GM21723 (cell line): ENCODE measurements around the gene CNTN4.

ENCODE experiments used
- ATAC-seq: cut with Tn5 transposase; IDR thresholded peaks from one replicate; pipeline ENCODE4 v1.9.1; 2021; ENCODE audit warnings: mild to moderate bottlenecking, moderate library complexity; ENCODE audit not compliant: unreplicated experiment

The CNTN4 gene

DNA sequence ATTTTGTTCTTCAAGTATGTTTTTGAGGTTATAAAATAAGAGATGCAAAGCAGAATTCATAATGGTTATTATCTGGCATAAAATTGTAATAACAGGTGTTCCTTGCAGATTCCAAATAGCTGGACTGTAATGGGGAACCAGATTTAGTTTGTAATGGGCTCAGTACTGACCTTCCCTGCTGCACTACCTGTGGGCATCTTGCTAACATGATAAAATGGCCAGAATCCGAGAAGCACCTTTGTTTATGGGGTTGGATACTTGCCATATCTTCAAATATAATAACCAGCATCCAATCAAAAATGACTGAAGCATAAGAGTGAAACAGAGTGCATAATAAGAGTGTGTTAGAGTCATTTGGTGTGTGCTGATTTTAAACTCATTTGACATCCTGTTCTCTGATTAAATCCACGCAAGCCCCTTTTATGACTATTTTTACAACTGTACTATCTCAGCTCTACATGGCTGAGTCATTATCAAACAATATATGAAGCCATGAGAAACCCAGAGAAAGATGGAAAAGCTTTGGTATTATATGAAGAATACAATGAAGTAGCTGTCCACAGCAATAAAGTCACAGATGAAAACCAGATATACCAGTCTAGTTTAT, 292.4 kb downstream of the CNTN4 start:
- no peak for ATAC-seq

GRCh38 chr3:2391896-2392295, 293.2 kb downstream of the CNTN4 start:
- no peak for ATAC-seq

DNA sequence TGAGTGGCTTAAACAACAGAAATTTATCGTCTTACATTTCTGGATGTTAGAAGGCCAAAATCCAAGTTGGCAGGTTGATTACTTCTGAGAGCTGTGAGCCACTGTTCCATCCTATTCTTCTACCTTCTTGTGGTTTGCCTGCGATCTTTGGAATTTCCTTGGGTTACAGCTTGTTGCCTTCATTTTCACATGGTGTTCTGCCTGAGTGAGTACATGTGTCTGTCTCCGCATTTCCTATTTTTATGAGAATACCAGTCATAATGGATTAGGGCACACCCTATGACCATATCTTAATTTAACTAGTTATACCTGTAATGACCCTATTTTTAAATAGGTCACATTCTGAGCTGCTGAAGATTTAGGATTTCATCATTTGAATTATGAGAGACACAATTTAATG, 294.3 kb downstream of the CNTN4 start:
- ATAC-seq: no peak

- ATAC-seq: no peak
These were observed 316.4 kb downstream of the CNTN4 start for GRCh38 chr3:2415083-2415482.

- ATAC-seq: no peak
These were observed 322.3 kb downstream of the CNTN4 start for GRCh38 chr3:2420919-2421318.

DNA sequence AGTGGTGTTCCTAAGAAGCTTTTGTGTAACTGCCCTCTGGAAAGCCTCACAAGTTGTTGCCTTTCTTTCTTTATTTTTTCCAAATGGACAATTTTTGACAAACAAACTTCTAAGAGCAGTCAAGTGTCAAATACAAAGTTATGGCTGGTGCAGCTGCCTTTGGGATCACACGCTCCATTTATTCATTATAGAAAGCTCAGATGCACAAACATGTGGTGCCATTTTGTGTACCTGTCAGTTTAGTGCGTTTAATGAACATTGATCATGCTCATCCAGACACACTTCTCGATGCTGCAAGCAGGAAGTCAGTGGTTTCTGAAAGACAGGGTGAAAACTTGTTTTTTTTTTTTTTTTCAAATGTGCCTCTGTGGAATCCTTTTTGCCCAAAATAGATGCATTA, 324.5 kb downstream of the CNTN4 start:
- no peak for ATAC-seq

GRCh38 chr3:2441558-2441957, 342.9 kb downstream of the CNTN4 start:
- ATAC-seq: no peak

DNA sequence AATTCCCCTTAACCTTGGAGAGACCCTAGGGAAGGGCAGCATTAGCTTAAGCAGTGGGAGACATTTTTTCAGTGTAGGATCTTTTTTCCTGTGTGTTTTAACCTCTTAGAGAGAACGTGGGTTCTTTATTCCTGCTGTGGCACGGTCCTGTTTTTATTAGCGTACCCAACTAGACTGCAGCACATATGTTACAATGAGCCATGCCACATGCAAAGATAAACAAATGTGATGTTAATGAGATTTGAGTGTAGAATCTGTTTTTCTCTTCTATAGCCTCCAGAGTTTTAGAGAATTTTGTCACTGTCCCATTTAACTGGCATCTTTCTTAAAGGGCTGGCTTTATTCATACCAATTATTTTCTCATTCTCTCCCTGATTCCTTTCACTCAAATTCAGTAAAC, 347.5 kb downstream of the CNTN4 start:
- no peak for ATAC-seq

DNA sequence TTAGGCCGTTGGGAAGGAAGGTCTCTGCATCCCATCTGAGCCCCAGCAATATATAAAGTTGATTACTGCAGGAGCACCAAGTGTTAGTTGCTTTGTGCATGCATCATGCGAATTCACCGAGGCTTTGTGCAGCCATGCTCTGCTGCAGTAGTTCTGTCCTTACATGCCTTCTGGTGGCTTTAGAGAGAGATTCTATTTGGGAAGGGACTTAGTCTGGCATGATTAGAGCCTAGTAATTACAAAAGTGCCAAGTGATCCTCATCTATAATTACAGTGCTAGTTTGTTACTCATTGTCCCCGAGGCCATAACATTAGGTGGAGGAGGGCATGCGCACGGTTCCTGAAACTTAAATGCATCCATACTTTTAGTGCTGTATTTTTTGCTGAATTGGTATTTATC, 353.6 kb downstream of the CNTN4 start:
- ATAC-seq: no peak

DNA sequence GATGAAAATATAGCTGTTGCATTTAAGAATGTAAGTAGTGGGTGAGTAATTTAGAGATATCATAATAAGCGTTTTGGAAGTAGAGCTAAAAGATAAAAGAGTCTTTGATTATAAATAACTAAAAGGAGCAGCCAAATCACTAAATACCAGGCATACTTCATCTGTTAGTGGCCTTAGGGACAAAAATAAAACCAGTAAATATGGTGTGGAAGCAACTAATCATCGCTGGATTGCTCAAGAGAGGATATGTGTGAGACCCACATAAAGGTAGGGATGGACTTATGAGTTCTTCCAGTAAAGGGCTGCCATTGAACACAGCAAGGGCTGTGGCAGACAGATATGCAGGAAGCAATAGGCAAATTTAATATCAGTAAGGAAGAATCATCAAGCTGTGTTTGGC, 356.2 kb downstream of the CNTN4 start:
- no peak for ATAC-seq

DNA sequence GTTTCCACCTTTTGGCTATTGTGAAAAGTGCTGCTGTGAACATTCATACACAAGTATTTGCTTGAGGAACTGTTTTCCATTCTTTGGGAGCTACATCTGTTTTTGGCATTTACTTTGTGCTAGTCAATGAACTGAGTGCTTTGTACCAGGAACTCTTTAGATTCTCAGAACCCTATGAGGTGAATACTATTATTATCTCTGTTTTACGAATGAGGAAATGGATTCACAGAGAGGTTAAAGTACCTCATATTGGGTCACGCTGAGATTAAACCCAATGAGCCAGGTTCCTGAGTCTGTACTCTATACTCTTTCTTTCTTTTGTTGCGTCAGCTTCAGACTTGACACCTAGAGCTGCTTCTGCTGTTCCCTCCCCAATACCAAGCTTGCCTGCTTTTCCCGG, 358.1 kb downstream of the CNTN4 start:
- no peak for ATAC-seq

DNA sequence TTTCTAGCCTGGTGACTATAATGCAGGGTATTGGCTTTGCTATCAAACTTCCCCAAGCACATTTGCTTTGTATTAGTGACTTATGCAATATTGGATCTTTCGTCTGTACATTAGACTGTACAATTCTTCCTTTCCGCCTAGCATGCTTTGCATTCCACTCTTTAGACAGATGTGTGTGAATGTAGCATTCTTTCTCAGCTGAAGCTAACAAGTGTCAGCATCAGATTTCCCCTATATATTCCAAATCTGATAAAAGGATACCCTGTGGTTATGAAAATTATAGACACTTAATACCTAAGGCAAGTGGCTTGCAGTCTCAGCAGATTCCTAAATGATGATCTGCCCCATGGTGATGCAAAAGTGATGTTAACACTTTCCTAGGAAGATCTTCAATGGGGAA, 360.1 kb downstream of the CNTN4 start:
- no peak for ATAC-seq

GRCh38 chr3:2465842-2466241, 367.2 kb downstream of the CNTN4 start:
- no peak for ATAC-seq

DNA sequence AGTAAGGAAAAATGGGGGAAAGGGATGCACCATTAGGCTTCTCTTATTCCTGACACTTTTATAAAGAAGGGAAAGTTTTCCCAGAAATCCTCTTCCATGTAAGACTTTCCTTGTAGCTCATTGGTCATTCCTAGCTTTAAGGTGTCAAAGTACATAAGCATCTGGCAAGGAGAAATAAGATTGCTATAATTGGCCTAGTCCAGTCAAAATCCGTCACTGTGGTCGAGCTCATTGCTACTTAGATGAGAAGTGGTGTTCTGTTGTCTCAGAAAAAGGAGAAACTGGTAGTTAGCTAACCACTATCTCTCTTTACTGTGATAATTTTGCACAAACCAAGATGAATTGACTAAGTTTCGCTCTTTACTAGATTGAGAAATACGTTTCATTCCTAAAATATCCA, 370.1 kb downstream of the CNTN4 start:
- ATAC-seq: no peak

GRCh38 chr3:2476996-2477395, 378.3 kb downstream of the CNTN4 start:
- no peak for ATAC-seq

- ATAC-seq: no peak
These were observed 379.0 kb downstream of the CNTN4 start for GRCh38 chr3:2477620-2478019.

- ATAC-seq: no peak
These were observed 385.7 kb downstream of the CNTN4 start for GRCh38 chr3:2484162-2485026.

DNA sequence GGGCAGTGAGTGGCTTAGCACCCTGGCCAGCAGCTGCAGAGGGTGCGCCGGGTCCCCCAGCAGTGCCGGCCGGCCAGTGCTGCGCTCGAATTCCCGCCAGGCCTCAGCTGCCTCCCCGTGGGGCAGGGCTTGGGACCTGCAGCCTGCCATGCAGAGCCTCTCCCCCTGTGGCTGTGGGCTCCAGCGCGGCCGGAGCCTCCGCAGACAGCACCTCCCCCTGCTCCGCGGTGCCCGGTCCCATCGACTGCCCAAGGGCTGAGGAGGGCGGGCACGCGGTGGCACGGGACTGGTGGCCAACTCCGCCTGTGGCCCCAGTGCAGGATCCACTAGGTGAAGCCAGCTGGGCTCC, 386.3 kb downstream of the CNTN4 start:
- ATAC-seq: no peak

DNA sequence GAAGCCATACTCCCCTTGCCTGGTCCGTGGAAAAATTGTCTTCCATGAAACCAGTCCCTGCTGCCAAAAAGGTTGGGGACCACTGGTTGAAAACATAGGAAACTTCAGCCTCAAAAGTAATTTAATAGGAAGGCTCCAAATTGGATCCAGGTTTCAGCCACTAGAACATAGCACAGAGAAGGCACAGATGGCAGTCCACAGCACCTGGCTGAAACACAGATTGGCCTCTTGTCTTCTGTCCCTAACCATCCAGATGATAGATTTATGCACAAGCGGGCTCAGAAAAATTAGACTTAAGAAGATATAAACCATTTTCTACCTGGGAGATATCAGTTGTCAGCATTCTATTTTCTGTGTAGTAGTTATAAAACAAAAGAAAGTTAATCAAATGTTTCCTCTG, 397.1 kb downstream of the CNTN4 start:
- ATAC-seq: no peak

GRCh38 chr3:2504912-2505311, 406.2 kb downstream of the CNTN4 start:
- no peak for ATAC-seq

DNA sequence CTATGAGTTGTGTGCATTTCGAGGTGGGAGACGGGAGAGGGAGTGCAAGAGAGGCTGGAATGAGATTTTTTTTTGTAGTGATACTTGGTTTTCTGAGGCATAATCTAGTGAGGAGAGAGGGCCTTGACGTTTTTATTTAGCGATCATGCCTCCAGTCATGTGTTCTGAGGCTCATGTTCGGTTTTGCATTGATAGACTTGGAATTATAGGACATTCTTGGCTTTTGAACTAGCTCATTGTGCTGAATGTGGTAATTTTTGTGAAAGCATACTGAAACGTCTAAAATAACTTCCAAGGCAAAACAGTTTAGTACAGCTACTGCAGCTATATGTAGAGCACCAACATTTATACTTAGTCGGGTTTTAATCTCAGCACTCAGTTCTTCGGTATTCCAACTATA, 408.1 kb downstream of the CNTN4 start:
- ATAC-seq: no peak

- no peak for ATAC-seq
These were observed 412.0 kb downstream of the CNTN4 start for GRCh38 chr3:2510591-2511145.
